ENCODE measurements around the gene ARNT2.

DNA sequence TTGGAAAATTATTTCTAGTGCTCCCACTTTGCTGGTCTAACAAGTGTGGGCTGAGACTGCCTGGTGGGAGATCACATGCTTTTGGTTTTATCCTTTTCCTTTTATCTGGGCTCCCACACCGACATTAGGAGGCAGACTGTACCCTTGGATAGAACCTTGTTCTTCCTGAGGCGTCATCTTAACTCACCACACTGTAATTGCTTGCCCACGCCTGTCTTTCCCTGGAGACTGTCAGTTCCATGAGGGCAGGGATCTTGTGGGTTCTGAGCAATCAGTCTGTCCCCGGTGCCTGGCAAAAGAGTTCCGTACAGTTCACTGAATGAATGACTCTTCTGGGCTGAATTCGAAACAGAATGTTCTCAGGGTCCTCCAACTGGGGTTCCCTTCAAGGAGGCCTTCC, 166.4 kb downstream of the ARNT2 start:
- TF ChIP-seq, protein P1, sequence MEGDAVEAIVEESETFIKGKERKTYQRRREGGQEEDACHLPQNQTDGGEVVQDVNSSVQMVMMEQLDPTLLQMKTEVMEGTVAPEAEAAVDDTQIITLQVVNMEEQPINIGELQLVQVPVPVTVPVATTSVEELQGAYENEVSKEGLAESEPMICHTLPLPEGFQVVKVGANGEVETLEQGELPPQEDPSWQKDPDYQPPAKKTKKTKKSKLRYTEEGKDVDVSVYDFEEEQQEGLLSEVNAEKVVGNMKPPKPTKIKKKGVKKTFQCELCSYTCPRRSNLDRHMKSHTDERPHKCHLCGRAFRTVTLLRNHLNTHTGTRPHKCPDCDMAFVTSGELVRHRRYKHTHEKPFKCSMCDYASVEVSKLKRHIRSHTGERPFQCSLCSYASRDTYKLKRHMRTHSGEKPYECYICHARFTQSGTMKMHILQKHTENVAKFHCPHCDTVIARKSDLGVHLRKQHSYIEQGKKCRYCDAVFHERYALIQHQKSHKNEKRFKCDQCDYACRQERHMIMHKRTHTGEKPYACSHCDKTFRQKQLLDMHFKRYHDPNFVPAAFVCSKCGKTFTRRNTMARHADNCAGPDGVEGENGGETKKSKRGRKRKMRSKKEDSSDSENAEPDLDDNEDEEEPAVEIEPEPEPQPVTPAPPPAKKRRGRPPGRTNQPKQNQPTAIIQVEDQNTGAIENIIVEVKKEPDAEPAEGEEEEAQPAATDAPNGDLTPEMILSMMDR (IDR thresholded peaks at IDR 0.05; ENCODE audit: poor library complexity), result no peak
- TF ChIP-seq EZH2 (IDR thresholded peaks at IDR 0.05; ENCODE audit: borderline replicate concordance), result no peak

Data from hepatocyte (in vitro differentiated cells).